GM12875 (cell line): ENCODE measurements around the gene LRRN4CL.

ENCODE experiments used
- H3K4me3 ChIP-seq: one replicate; pipeline ENCODE4 v1.5.1; 2011; ENCODE audit warnings: low read depth, low read length, control low read depth
- TF ChIP-seq, protein P1 (sequence below): IDR thresholded peaks from 2 replicates; pipeline ENCODE4 v1.5.1; 2011; ENCODE audit warnings: low read depth, mild to moderate bottlenecking, control low read depth, inconsistent platforms, low read length, moderate library complexity, borderline replicate concordance; ENCODE audit not compliant: insufficient read depth

Gene LRRN4CL

DNA sequence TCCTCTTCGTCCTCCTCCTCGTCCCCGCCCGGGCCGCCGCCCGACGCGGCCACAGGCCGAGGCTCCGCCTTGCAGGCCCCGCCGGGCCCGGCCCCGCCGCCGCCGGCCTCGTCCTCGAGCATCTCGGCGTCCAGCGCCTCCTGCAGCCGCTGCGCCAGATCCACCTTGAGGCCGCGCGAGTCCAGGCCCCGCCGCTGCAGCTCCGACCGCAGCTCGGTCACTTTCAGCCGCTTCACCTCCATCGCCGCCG, 37.5 kb upstream of the LRRN4CL start:
- TF ChIP-seq, protein P1, sequence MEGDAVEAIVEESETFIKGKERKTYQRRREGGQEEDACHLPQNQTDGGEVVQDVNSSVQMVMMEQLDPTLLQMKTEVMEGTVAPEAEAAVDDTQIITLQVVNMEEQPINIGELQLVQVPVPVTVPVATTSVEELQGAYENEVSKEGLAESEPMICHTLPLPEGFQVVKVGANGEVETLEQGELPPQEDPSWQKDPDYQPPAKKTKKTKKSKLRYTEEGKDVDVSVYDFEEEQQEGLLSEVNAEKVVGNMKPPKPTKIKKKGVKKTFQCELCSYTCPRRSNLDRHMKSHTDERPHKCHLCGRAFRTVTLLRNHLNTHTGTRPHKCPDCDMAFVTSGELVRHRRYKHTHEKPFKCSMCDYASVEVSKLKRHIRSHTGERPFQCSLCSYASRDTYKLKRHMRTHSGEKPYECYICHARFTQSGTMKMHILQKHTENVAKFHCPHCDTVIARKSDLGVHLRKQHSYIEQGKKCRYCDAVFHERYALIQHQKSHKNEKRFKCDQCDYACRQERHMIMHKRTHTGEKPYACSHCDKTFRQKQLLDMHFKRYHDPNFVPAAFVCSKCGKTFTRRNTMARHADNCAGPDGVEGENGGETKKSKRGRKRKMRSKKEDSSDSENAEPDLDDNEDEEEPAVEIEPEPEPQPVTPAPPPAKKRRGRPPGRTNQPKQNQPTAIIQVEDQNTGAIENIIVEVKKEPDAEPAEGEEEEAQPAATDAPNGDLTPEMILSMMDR: no peak
- H3K4me3 ChIP-seq: peak overlapping the region; percentile 98

DNA sequence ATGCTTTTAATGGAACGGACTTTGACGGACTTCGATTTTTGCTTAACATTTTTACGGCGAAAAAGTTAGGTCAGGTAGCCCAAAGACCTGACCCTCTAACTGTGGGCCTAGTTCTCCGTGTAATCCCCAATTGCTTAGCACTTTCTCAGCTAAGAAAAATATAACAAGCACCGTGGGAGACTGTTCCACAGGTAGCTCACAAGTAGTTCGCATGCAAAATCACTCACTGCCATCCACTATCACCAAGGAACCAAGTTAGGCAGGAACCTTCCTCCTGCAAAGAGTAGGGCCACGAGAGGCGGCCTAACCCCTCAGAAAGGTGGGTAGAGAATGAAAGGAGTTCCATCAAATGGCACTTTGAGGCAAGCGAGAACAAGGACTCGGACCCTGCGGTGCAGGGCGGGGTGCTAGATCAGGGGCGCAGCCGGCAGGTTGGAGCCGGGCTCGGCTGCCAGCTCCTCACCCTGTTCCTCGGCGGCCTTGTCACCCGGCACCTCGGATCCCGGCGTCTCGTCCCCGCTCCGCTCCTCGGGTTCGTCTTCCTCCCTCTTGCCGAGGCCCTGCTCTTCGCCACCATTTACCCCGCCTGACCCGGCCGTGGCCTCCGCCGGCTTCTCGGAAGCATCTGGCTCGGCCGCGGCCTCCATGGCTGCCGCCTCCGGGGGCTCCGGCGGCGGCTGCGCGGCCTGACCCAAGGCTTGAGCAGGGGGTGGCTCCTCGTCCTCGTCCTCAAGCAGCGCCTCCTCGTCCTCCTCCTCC, 37.0 kb upstream of the LRRN4CL start:
- TF ChIP-seq, protein P1: no peak
- peak overlapping the region; percentile 98 for H3K4me3 ChIP-seq

DNA sequence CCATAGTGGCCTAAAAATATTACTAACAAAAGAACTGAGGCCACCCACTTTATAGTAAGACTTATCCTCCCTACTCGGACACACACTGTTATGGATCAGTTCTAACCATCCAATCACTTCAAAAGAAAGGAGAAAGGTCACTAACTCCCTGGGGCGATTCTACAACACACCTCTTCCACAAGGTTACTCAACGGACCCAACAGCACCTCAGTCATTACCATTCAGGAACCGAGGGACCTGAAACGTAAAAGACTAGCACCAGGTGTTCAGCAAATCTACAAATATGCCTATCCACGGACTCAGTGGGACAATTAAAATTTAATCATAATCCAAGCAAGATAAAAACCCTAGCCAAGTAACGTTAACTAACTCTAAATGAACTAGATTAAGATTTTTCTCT, 36.3 kb upstream of the LRRN4CL start:
- TF ChIP-seq, protein P1: no peak
- H3K4me3 ChIP-seq: peak overlapping the region; percentile 98

DNA sequence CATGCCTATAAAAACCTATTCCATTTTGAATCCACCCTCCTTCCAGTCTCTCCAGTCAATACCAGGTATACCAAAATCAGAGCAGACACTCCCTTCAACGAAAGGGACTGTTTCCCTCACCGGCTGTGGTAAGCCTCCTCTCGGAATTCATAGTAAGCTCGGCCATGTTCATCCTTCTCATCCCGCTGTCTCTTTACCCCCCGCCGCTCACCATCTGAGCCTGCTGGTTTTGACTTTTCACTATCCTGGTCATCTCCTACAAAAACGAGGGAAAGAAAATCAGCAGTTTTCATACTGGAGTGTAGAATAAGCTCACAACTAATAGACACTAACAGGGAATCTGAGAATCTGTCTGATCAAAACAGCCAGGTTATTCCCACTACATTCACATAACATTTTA, 34.8 kb upstream of the LRRN4CL start:
- H3K4me3 ChIP-seq: no peak overlapping the region
- TF ChIP-seq, protein P1: no peak

DNA sequence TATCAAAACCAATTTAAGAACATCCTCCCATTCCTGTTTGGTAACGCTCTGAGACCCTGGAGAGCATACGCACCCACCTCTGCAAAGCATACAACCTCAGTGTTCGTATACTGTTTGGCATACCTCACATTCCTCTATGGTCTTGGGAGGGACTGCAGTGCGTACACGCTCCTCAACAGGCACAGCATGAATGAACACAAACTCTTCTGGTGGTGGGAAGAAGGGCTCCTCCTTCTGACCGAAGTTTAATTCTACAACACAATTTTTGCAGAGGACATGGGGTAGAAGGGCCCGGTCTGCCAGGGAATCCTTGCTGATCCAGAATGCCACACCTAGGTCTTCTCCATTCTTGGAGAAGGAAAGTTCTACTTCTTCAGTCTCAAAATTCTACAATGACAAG, 32.7 kb upstream of the LRRN4CL start:
- no peak overlapping the region for H3K4me3 ChIP-seq
- TF ChIP-seq, protein P1: no peak

DNA sequence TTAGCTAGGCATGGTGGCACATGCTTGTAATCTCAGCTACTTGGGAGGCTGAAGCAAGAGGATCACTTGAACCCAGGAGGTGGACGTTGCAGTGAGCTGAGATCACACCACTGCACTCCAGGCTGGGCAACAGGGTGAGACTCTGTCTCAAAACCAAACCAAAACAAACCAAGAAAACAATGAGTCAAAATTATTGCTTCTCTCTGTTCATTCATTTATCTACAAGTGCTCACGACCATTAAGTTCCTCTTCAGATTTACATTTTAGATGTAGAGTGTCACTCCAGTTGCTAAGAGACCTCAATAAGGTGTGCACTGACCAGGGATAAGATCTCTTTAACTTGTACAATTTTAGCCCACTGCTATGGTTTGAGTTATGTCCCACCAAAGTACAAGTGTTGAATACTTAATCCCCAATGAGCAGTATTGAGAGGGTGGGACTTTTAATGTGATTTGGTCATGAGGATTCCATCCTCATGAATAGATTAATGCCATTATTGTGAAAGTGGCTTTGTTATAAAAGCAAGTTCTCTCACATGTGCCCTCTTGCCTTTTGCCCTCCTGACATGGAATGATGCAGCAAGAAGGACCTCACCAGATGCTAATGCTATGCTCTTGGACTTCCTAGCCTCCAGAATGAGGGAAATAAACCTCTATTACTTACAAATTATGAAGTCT, 30.1 kb upstream of the LRRN4CL start:
- TF ChIP-seq, protein P1: no peak
- no peak overlapping the region for H3K4me3 ChIP-seq

DNA sequence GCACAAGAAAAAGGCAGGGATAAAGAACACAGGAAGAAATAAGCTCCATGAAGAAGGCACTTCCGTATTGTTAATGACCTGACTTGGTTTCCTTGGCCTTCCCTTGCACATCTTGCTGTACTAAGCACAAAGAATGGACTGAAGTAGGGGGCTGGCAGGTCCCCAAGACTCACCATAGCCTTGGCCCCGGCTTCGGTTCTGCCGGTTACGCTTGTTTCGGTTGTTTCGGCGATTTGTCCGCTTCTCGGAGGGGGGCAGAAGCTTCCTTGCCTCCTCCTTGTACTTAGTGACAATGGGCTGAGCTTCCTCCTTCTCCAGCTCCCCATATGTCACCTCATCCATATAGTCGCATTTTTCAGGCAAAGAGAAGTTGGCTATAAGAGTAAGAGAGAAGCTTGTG, 27.5 kb upstream of the LRRN4CL start:
- TF ChIP-seq, protein P1: no peak
- no peak overlapping the region for H3K4me3 ChIP-seq
